ENCODE results near the gene PEX1. TPM values are rescaled to one million over a fixed set of nuclear protein-coding genes. Genes with fewer than 3 reads are reported as not detected.

The PEX1 gene
- total RNA-seq, result 10 to 100 TPM in 5 of 6 donors, 1 to 10 TPM in 1; 8.4 to 31.3 (median 13.4) TPM

DNA sequence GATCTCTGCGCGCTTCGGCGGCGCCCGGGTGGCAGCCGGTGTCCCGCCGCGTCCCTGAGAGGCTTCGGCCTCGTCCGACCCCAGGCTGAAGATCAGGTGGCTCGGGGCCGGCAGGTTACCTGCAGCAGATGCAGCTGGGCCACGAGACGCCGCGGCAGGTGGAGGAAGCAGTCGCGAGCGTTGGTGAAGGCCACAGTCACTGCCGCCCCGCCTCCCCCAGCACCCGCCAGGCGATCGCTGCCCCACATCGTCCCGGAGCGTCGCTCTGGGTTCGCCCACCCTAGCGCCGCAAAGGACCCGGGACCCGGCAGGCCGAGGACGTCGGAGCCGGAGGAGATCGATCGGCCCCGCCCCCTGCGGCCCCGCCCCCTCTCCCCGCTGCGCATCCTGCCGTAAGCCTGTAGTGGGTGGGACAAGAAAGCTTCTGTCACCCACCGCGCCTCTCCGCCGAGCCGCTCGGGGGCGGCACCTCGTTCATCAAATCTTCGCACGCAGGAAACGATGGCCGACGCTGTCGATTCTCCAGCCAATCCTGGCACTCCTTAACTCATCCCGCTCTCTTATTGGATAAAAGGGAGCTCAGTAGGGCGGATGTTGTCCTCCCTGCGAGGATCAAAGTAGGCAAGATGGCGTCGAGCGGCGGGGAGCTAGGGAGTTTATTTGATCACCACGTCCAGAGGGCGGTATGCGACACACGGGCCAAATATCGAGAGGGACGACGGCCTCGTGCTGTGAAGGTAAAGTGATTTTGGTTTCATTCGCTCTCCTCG is at the start of gene PEX1, which contains the start of gene RBM48:
TSS of gene PEX1 (minus strand) at position 333 of the 770 bp plus-strand sequence. CDS start at position 248, 85 bp downstream.
TSS of gene RBM48 (plus strand) at position 608 of the 770 bp plus-strand sequence. CDS start at position 627, 19 bp downstream.
- ATAC-seq (ENCODE audit: low FRiP score in 2 of 2) (peak; percentile 99), DNase-seq (peak; percentile 96 to 98)
- peaks cover 13 to 29% (median 19%) of the 10 kb centered on the region in 4 donors for H3K4me1 ChIP-seq
- no peaks in the 10 kb centered on the region for H3K27me3 ChIP-seq
- H3K4me3 ChIP-seq, result peak within 1 kb of the TSS; percentile 60 to 97 (median 96)
- no peak for TF ChIP-seq EP300 (IDR thresholded peaks at IDR 0.05)
- TF ChIP-seq POLR2A (IDR thresholded peaks at IDR 0.05), result peak in 3 of 4 donors; percentile 34 to 65 (median 56)
- TF ChIP-seq POLR2AphosphoS5 (IDR thresholded peaks at IDR 0.05), result peak; percentile 59 to 85
- TF ChIP-seq CTCF (IDR thresholded peaks at IDR 0.05), result peak in 5 of 6 experiments; percentile 6 to 84 (median 39)
- 0 to 1% methylated on average over 10 to 36 of the region's 79 CpGs for WGBS, 2 donors
- H3K36me3 ChIP-seq, result peaks cover 11 to 32% (median 23%) of the 10 kb centered on the region in 4 donors
- no peaks in the 10 kb centered on the region for H3K9me3 ChIP-seq
- H3K27ac ChIP-seq, result peak within 1 kb of the TSS; percentile 86 to 95 (median 90)

GRCh38 chr7:92576296-92576695 is 48.0 kb upstream of the PEX1 start:
- H3K9me3 ChIP-seq, result no peaks in the 10 kb centered on the region
- DNase-seq, result no peak
- TF ChIP-seq POLR2A (IDR thresholded peaks at IDR 0.05), result no peak
- no peak for TF ChIP-seq POLR2AphosphoS5 (IDR thresholded peaks at IDR 0.05)
- no peak for TF ChIP-seq EP300 (IDR thresholded peaks at IDR 0.05)
- TF ChIP-seq CTCF (IDR thresholded peaks at IDR 0.05), result no peak
- no peak for ATAC-seq (ENCODE audit: low FRiP score in 2 of 2)
- no peak overlapping the region for H3K4me3 ChIP-seq
- no peaks in the 10 kb centered on the region for H3K4me1 ChIP-seq
- H3K27me3 ChIP-seq, result no peaks in the 10 kb centered on the region
- H3K27ac ChIP-seq, result no peak overlapping the region
- 72 to 94% methylated on average over 3 of the region's 3 CpGs for WGBS, 2 donors
- peaks cover 28 to 90% (median 55%) of the 10 kb centered on the region in 4 donors for H3K36me3 ChIP-seq

DNA sequence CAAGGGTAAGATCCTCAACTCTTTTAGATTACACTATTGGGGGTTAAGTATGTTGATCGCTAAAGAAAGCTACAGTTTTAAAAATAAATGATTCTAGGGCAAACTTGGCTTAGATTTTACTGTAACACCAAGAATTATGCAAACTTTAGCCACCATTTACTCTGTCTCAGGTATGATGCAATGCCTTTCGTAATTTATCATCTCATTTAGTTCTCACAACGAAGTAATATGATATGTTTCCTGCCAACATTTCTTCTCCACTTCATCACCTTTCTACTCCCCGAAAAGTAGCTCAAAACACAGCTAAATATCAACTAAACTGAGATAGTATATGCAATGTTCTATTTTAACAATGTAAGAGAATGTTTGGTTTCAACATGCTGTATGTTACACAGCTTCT is 40.8 kb upstream of the PEX1 start:
- TF ChIP-seq POLR2AphosphoS5 (IDR thresholded peaks at IDR 0.05) (no peak), EP300 (IDR thresholded peaks at IDR 0.05) (no peak), POLR2A (IDR thresholded peaks at IDR 0.05) (no peak), CTCF (IDR thresholded peaks at IDR 0.05) (no peak)
- no peaks in the 10 kb centered on the region for H3K4me1 ChIP-seq
- 70 to 74% methylated on average over 4 of the region's 4 CpGs for WGBS, 2 donors
- ATAC-seq (ENCODE audit: low FRiP score in 2 of 2), result no peak
- H3K4me3 ChIP-seq, result no peak overlapping the region
- H3K27me3 ChIP-seq, result no peaks in the 10 kb centered on the region
- no peaks in the 10 kb centered on the region for H3K9me3 ChIP-seq
- no peak overlapping the region for H3K27ac ChIP-seq
- peaks cover 13 to 92% (median 39%) of the 10 kb centered on the region in 4 donors for H3K36me3 ChIP-seq
- no peak for DNase-seq

DNA sequence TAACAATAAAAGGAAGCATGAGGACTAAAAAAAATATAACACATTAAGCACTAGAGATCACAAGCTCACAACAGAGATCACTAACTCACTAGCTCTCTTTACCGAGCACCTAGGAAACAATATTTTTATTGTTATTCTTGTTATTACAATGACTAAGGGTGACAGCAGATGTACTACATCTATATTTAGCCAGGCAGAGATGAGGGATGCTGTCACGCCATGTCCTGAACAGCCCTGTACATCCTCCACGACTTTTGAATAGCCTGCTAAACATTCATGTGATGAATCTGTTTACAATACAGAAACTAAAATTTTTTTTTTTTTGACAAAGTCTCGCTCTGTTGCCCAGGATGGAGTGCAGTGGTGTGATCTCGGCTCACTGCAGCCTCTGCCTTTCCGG is 39.1 kb upstream of the PEX1 start:
- no peaks in the 10 kb centered on the region for H3K27me3 ChIP-seq
- peaks cover 13 to 86% (median 38%) of the 10 kb centered on the region in 4 donors for H3K36me3 ChIP-seq
- ATAC-seq (ENCODE audit: low FRiP score in 2 of 2) (no peak), DNase-seq (no peak)
- H3K4me1 ChIP-seq, result no peaks in the 10 kb centered on the region
- H3K4me3 ChIP-seq, result no peak overlapping the region
- TF ChIP-seq CTCF (IDR thresholded peaks at IDR 0.05) (no peak), POLR2AphosphoS5 (IDR thresholded peaks at IDR 0.05) (no peak), EP300 (IDR thresholded peaks at IDR 0.05) (no peak), POLR2A (IDR thresholded peaks at IDR 0.05) (no peak)
- no peak overlapping the region for H3K27ac ChIP-seq
- H3K9me3 ChIP-seq, result no peaks in the 10 kb centered on the region
- WGBS, 2 donors, result 92 to 93% methylated on average over 6 of the region's 6 CpGs
